Kidney (tissue), 14 donors: ENCODE data around the gene SYS1. TPM values are rescaled to one million over a fixed set of nuclear protein-coding genes. Genes with fewer than 3 reads are reported as not detected.

ENCODE experiments used
- DNase-seq, 5 donors: peaks; one replicate each; pipeline ENCODE4 v3.0.0-alpha.2; 2013 to 2020
- FAIRE-seq: peaks from 2 replicates; lab custom pipeline; 2012; peaks lifted over from hg19 to GRCh38; lab: Jason Lieb, UNC
- H3K27ac ChIP-seq, 2 donors: one replicate each; pipeline ENCODE4 v1.7.0; 2013; ENCODE audit warnings: low read depth in 2 of 2, low read length in 2 of 2, inconsistent platforms in 1 of 2
- H3K27me3 ChIP-seq: one replicate; pipeline ENCODE4 v1.7.1; 2013; ENCODE audit warnings: low read length, inconsistent platforms; ENCODE audit not compliant: control insufficient read depth, insufficient read depth
- H3K36me3 ChIP-seq, 3 donors: one replicate each; pipeline versions ENCODE4 v1.7.0 to v1.7.1; 2013; ENCODE audit warnings: low read length in 3 of 3, control low read depth in 1 of 3, inconsistent platforms in 1 of 3; ENCODE audit not compliant: insufficient read depth in 3 of 3, control insufficient read depth in 2 of 3
- H3K4me1 ChIP-seq, 3 donors: one replicate each; pipeline versions ENCODE4 v1.7.0 to v1.7.1; 2013; ENCODE audit warnings: low read length in 3 of 3, inconsistent platforms in 1 of 3, low read depth in 1 of 3; ENCODE audit not compliant: control insufficient read depth in 2 of 3, insufficient read depth in 2 of 3
- H3K4me3 ChIP-seq, 3 donors: one replicate each; pipeline versions ENCODE4 v1.7.0 to v1.8.1; 2013; ENCODE audit warnings: low read length in 3 of 3, control low read depth in 1 of 3, inconsistent platforms in 1 of 3
- H3K9ac ChIP-seq, 3 donors: one replicate each; pipeline versions ENCODE4 v1.7.0 to v1.7.1; 2013; ENCODE audit warnings: low read length in 3 of 3, control low read depth in 1 of 3, inconsistent platforms in 1 of 3
- H3K9me3 ChIP-seq, 3 donors: one replicate each; pipeline versions ENCODE4 v1.7.0 to v1.7.1; 2013; ENCODE audit warnings: low read length in 3 of 3, control low read depth in 1 of 3, inconsistent platforms in 1 of 3; ENCODE audit not compliant: control insufficient read depth in 2 of 3, insufficient read depth in 1 of 3
- intact Hi-C: fragments of 100-400 bp; cut with DNase I; formaldehyde crosslinking; loops from one replicate; pipeline ENCODE4 v1.11.1; 2022
- polyA plus RNA-seq: library from polyadenylated mRNA; stranded (reverse); fragments of 350-450 nt; fragmentation: Illumina TruSeq; extraction: RNeasy Lipid Tissue Mini Kit (QIAGEN cat#74804); gene quantifications from one replicate; pipeline ENCODE4 v1.2.3, GENCODE V29; 2014; ENCODE audit warnings: low read depth, low replicate concordance; ENCODE audit not compliant: insufficient read depth
- total RNA-seq: library from RNA; stranded (reverse); fragmentation: NEBNext Ultra II Directional; extraction: Animal tissue kit (Norgen Biotek cat#: 25700); gene quantifications from one replicate; pipeline ENCODE4 v1.2.1, GENCODE V29; 2021
- TF ChIP-seq, protein P1 (sequence below): IDR thresholded peaks from 3 replicates; pipeline ENCODE4 v1.5.1; 2012; ENCODE audit warnings: mild to moderate bottlenecking, moderate library complexity, borderline replicate concordance; ENCODE audit not compliant: insufficient read depth; ENCODE audit errors: extremely low read depth
- donor health status: control.
- donor health status: control.
- donor health status: control.
- donor health status: control.
- donor health status: control.
- donor health status: DM: yes; HTN: yes; CAD: no.
- donor health status: Normal renal cell carcinoma (clear cell type).

Gene SYS1
- total and polyA plus RNA-seq, 2 donors from 2014 or later, result 38.7 to 39.8 TPM

- peaks cover 0 to 19% (median 0%) of the 10 kb centered on the region in 3 donors for H3K36me3 ChIP-seq
- H3K4me3 ChIP-seq, result peak overlapping the region in 2 of 3 donors; percentile 57 to 85
- TF ChIP-seq, protein P1, sequence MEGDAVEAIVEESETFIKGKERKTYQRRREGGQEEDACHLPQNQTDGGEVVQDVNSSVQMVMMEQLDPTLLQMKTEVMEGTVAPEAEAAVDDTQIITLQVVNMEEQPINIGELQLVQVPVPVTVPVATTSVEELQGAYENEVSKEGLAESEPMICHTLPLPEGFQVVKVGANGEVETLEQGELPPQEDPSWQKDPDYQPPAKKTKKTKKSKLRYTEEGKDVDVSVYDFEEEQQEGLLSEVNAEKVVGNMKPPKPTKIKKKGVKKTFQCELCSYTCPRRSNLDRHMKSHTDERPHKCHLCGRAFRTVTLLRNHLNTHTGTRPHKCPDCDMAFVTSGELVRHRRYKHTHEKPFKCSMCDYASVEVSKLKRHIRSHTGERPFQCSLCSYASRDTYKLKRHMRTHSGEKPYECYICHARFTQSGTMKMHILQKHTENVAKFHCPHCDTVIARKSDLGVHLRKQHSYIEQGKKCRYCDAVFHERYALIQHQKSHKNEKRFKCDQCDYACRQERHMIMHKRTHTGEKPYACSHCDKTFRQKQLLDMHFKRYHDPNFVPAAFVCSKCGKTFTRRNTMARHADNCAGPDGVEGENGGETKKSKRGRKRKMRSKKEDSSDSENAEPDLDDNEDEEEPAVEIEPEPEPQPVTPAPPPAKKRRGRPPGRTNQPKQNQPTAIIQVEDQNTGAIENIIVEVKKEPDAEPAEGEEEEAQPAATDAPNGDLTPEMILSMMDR, result no peak
- DNase-seq, result peak in 3 of 5 donors; percentile 55 to 87 (median 78)
- no peaks in the 10 kb centered on the region for H3K9me3 ChIP-seq
- FAIRE-seq, result no peak
- no peaks in the 10 kb centered on the region for H3K27me3 ChIP-seq
- peak overlapping the region; percentile 96 to 99 for H3K27ac ChIP-seq
- intact Hi-C loops, result no loop called here
- peak overlapping the region in 2 of 3 donors; percentile 30 to 100 for H3K9ac ChIP-seq
- H3K4me1 ChIP-seq, result peaks cover 6 to 59% (median 52%) of the 10 kb centered on the region in 3 donors
Observed at GRCh38 chr20:45342855-45343531, 20.0 kb upstream of the SYS1 start.

GRCh38 chr20:45343532-45344167, 19.3 kb upstream of the SYS1 start:
- no peaks in the 10 kb centered on the region for H3K9me3 ChIP-seq
- intact Hi-C loops, result no loop called here
- DNase-seq, result peak in 2 of 5 donors; percentile 60 to 73
- H3K9ac ChIP-seq, result peak overlapping the region in 2 of 3 donors; percentile 49 to 100
- H3K36me3 ChIP-seq, result peaks cover 0 to 19% (median 0%) of the 10 kb centered on the region in 3 donors
- TF ChIP-seq, protein P1, result no peak
- H3K4me3 ChIP-seq, result peak overlapping the region in 2 of 3 donors; percentile 77 to 85
- H3K27ac ChIP-seq, result peak overlapping the region; percentile 96 to 99
- H3K4me1 ChIP-seq, result peaks cover 0 to 52% (median 47%) of the 10 kb centered on the region in 3 donors
- H3K27me3 ChIP-seq, result no peaks in the 10 kb centered on the region
- FAIRE-seq, result no peak

GRCh38 chr20:45344168-45344860, 18.6 kb upstream of the SYS1 start:
- DNase-seq (peak in 2 of 5 donors; percentile 40 to 86), FAIRE-seq (no peak)
- Histone ChIP-seq H3K4me1 (peaks cover 0 to 46% (median 41%) of the 10 kb centered on the region in 3 donors), H3K27me3 (no peaks in the 10 kb centered on the region), H3K36me3 (peaks cover 0 to 14% (median 0%) of the 10 kb centered on the region in 3 donors), H3K9ac (peak overlapping the region in 2 of 3 donors; percentile 66 to 100), H3K9me3 (no peaks in the 10 kb centered on the region), H3K27ac (peak overlapping the region; percentile 96 to 99), H3K4me3 (peak overlapping the region in 2 of 3 donors; percentile 77 to 85)
- TF ChIP-seq, protein P1, result no peak
- intact Hi-C loops, result no loop called here
